Measurements from ENCODE around the gene CARD19. TPM values are rescaled to one million over a fixed set of nuclear protein-coding genes. Genes with fewer than 3 reads are reported as not detected.

Gene CARD19
- total and polyA plus RNA-seq, 2 of the 8 experiments (the other 6 are each of a cell fraction or from before 2014, with no cell fraction given), result 21.2 to 112 TPM

- H3K9me3 ChIP-seq (ENCODE audit: insufficient read depth in 2 of 2, low read depth in 1 of 2, low read length in 1 of 2), result no peaks in the 10 kb centered on the region
- H4K20me1 ChIP-seq (replicated peaks in 1 of 2; ENCODE audit: control insufficient read depth in 1 of 2, insufficient read depth in 2 of 2, low read length in 2 of 2), result no peaks in the 10 kb centered on the region
- no peaks in the 10 kb centered on the region for H3K36me3 ChIP-seq (ENCODE audit: control insufficient read depth in 2 of 4, insufficient read depth in 4 of 4, low read length in 3 of 4)
- H3K23ac ChIP-seq (ENCODE audit: insufficient read length), result no peak overlapping the region
- no peak overlapping the region for H3K9ac ChIP-seq (replicated peaks in 1 of 4; ENCODE audit: extremely low read depth in 1 of 4, low read depth in 3 of 4, low read length in 3 of 4)
- H4K91ac ChIP-seq (replicated peaks; ENCODE audit: insufficient read length, low read length), result no peak overlapping the region
- no peaks in the 10 kb centered on the region for H3K23me2 ChIP-seq (ENCODE audit: low read depth, low read length)
- H3K4ac ChIP-seq (replicated peaks; ENCODE audit: insufficient read length, low read depth, low read length), result no peak overlapping the region
- H3K27me3 ChIP-seq (replicated peaks in 1 of 4; ENCODE audit: control insufficient read depth in 3 of 4, extremely low read depth in 1 of 4, insufficient read depth in 3 of 4, low read length in 3 of 4), result no peaks in the 10 kb centered on the region
- CTCF ChIA-PET (ENCODE audit: partially characterized antibody), result interaction anchor here (1.0 to 1.7 kb wide), 3 partner anchors 9 to 68 kb away, joined by 3 to 7 read pairs (median 6); no protein-coding TSS in a partner anchor
- TF ChIP-seq SIX5 (IDR thresholded peaks at IDR 0.05; ENCODE audit: low read depth, low read length) (peak; percentile 74), PHF8 (conservative IDR thresholded peaks at IDR 0.05; ENCODE audit: low read depth, low read length) (no peak), SP1 (IDR thresholded peaks at IDR 0.05; ENCODE audit: low read depth, low read length) (peak; percentile 65; the same call in 1 of the 2 replicates), BACH1 (IDR thresholded peaks at IDR 0.05; ENCODE audit: low read length) (0 out of 2 replicates have a peak, but pooled peaks have one; percentile 15), ATF3 (IDR thresholded peaks at IDR 0.05; ENCODE audit: insufficient read depth, low read depth, low read length) (peak; percentile 78; the same call in 1 of the 2 replicates)
- TF ChIP-seq, protein P1, sequence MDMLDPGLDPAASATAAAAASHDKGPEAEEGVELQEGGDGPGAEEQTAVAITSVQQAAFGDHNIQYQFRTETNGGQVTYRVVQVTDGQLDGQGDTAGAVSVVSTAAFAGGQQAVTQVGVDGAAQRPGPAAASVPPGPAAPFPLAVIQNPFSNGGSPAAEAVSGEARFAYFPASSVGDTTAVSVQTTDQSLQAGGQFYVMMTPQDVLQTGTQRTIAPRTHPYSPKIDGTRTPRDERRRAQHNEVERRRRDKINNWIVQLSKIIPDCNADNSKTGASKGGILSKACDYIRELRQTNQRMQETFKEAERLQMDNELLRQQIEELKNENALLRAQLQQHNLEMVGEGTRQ (IDR thresholded peaks at IDR 0.05; ENCODE audit: low read length), result peak; percentile 91
- peak overlapping the region; percentile 37; the same call in 1 of the 2 replicates for H2BK15ac ChIP-seq (ENCODE audit: low read length)
- no peaks in the 10 kb centered on the region for H3K79me1 ChIP-seq (ENCODE audit: low read depth, low read length)
- no peaks in the 10 kb centered on the region for H3K79me2 ChIP-seq (ENCODE audit: control insufficient read depth in 1 of 2, insufficient read depth in 2 of 2, low read length in 2 of 2)
- H4K5ac ChIP-seq (ENCODE audit: insufficient read length, low read depth, low read length), result no peak overlapping the region
- H3K56ac ChIP-seq (replicated peaks; ENCODE audit: insufficient read length, low read depth, low read length), result no peak overlapping the region
- no peak overlapping the region for H3K4me2 ChIP-seq (ENCODE audit: insufficient read depth in 1 of 2, low read depth in 2 of 2, low read length in 2 of 2)
- H2BK20ac ChIP-seq (ENCODE audit: low read length), result no peak overlapping the region
- H3K4me1 ChIP-seq (replicated peaks in 1 of 4; ENCODE audit: control insufficient read depth in 3 of 4, insufficient read depth in 4 of 4, low read length in 3 of 4), result 0 out of 7 replicates have a peak, but pooled peaks cover 0 to 2% (median 0%) of the 10 kb centered on the region in 4 experiments
- POLR2A ChIA-PET (ENCODE audit: partially characterized antibody), result interaction anchor here (0.8 kb wide), 1 partner anchor 498 kb away, joined by 3 read pairs; no protein-coding TSS in a partner anchor
- no peak overlapping the region for H3K18ac ChIP-seq (ENCODE audit: extremely low read depth, low read length)
- no peak overlapping the region for H3K4me3 ChIP-seq (ENCODE audit: extremely low read depth in 1 of 4, insufficient read depth in 2 of 4, low read depth in 3 of 4, low read length in 4 of 4)
- WGBS, 2 experiments (ENCODE audit: extremely low coverage in 1 of 2, insufficient coverage in 1 of 2, insufficient read length in 1 of 2, insufficient replicate concordance in 2 of 2, low coverage in 1 of 2, low lambda C conversion rate in 2 of 2, missing lambda C conversion rate in 1 of 2), result 82% methylated on average over 7 of the region's 7 CpGs; no CpG with 5 or more reads in 1 of the 2 experiments
- no peak overlapping the region for H2BK120ac ChIP-seq (replicated peaks; ENCODE audit: low read depth, low read length)
- H3K14ac ChIP-seq (ENCODE audit: insufficient read length), result no peak overlapping the region
- peak in 1 of 2 experiments; percentile 65 for DNase-seq (ENCODE audit: low read depth in 1 of 2, low spot score in 2 of 2)
- H3K27ac ChIP-seq (ENCODE audit: low read depth, low read length), result no peak overlapping the region
- H2AK5ac ChIP-seq (ENCODE audit: low read depth, low read length), result no peak overlapping the region
- no peak overlapping the region for H4K8ac ChIP-seq (ENCODE audit: extremely low read depth, insufficient read depth, low read length)
- H2BK5ac ChIP-seq (ENCODE audit: low read depth, low read length), result no peak overlapping the region
- FAIRE-seq, result peak; percentile 73
- 0 out of 2 replicates have a peak overlapping the region, but pooled peaks have one; percentile 17 for H2BK12ac ChIP-seq (ENCODE audit: low read depth, low read length)
- no peak overlapping the region for H2AFZ ChIP-seq (ENCODE audit: low read length)
Observed at GRCh38 chr9:93071464-93071863, 24.6 kb upstream of the CARD19 start.

Measured in H1 (cell line).